Smooth muscle cell (in vitro differentiated cells): ENCODE results near the gene CFAP54. TPM values are rescaled to one million over a fixed set of nuclear protein-coding genes. Genes with fewer than 3 reads are reported as not detected.
A peak's percentile ranks its signal among the peaks of the same experiment; 100 is the strongest.

Source experiments
- DNase-seq: peaks from one replicate; lab custom pipeline; 2025; ENCODE audit not compliant: unreplicated experiment; lab: John Stamatoyannopoulos, UW
- H2AFZ ChIP-seq: fragments of 200-600 bp; sonication (generic); 2 replicates; pipeline ENCODE4 v1.6.0; 2016; ENCODE audit warnings: antibody characterized with exemption, low read depth, mild to moderate bottlenecking
- H3F3A ChIP-seq: fragments of 200-600 bp; sonication (generic); 2 replicates; pipeline ENCODE4 v1.6.0; 2017; ENCODE audit warnings: antibody characterized with exemption, low read depth
- H3K27ac ChIP-seq: fragments of 200-600 bp; sonication (generic); 2 replicates; pipeline ENCODE4 v1.5.1; 2016; ENCODE audit warnings: low read depth, mild to moderate bottlenecking
- H3K27me3 ChIP-seq: fragments of 200-600 bp; sonication (generic); 2 replicates; pipeline ENCODE4 v1.6.1; 2016; ENCODE audit warnings: low read depth, mild to moderate bottlenecking
- H3K36me3 ChIP-seq: fragments of 200-600 bp; sonication (generic); 2 replicates; pipeline ENCODE4 v1.5.1; 2016; ENCODE audit warnings: low read depth
- H3K4me1 ChIP-seq: fragments of 200-600 bp; sonication (generic); 2 replicates; pipeline ENCODE4 v1.5.1; 2016; ENCODE audit warnings: low read depth
- H3K4me2 ChIP-seq: fragments of 200-600 bp; sonication (generic); 2 replicates; pipeline ENCODE4 v1.6.0; 2016; ENCODE audit warnings: mild to moderate bottlenecking
- H3K4me3 ChIP-seq: fragments of 200-600 bp; sonication (generic); 2 replicates; pipeline ENCODE4 v1.5.1; 2016; ENCODE audit warnings: mild to moderate bottlenecking
- H3K79me2 ChIP-seq: fragments of 200-600 bp; sonication (generic); 2 replicates; pipeline ENCODE4 v1.6.0; 2016; ENCODE audit warnings: low read depth, mild to moderate bottlenecking
- H3K9ac ChIP-seq: fragments of 200-600 bp; sonication (generic); 2 replicates; pipeline ENCODE4 v1.6.0; 2016; ENCODE audit warnings: low read depth
- H3K9me3 ChIP-seq: fragments of 200-600 bp; sonication (generic); replicated peaks from 2 replicates; pipeline ENCODE4 v1.5.1; 2016; ENCODE audit warnings: low read depth
- H4K20me1 ChIP-seq: fragments of 200-600 bp; sonication (generic); 2 replicates; pipeline ENCODE4 v1.6.0; 2016; ENCODE audit warnings: low read depth
- WGBS: methylation state at CpG from one replicate; pipeline ENCODE4 v1.1.7; 2016; ENCODE audit warnings: low lambda C conversion rate; 5-methylcytosine and 5-hydroxymethylcytosine counted together
- polyA plus RNA-seq: library from polyadenylated mRNA; unstranded; fragments of >200 nt; fragmentation: Nextera tagmentation; extraction: Ambion mirVana; gene quantifications from 2 replicates; pipeline ENCODE4 v1.2.1, GENCODE V29; 2016
- total RNA-seq: library from RNA; depleted of rRNA; stranded (reverse); fragments of >200 nt; gene quantifications from 2 replicates; pipeline ENCODE4 v1.2.3, GENCODE V29; 2014
- TF ChIP-seq, protein P1 (sequence below): fragments of 200-600 bp; sonication (generic); IDR thresholded peaks from 2 replicates; pipeline ENCODE4 v1.5.1; 2017; ENCODE audit warnings: borderline replicate concordance, mild to moderate bottlenecking, antibody characterized with exemption; ENCODE audit not compliant: insufficient read depth, poor library complexity, severe bottlenecking

Gene CFAP54
- total and polyA plus RNA-seq, 2 experiments from 2014 or later, result 0.35 to 0.67 TPM

DNA sequence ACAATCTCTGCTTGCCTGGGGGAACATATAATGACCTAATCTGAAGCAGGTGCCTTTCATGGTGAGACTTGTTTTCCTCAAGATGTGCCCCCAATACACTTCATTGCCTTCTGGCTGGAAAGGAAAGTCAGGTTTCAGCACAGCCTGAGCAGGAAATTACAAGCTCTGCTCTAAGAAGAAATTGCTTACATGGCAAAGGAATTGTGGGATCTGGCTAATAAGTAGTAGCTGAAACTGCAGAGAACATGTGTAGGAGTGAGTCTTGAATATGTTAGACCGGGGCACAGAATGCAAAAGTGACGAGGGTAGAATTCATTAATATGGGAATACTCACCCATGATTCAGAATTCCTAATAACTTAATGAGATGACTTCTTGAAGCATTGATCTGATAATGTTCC is 6.3 kb upstream of the CFAP54 start:
- Histone ChIP-seq H3K9ac (no peak overlapping the region), H3K27ac (no peak overlapping the region), H2AFZ (no peak overlapping the region), H3K9me3 (no peaks in the 10 kb centered on the region), H4K20me1 (no peaks in the 10 kb centered on the region), H3K4me2 (no peak overlapping the region), H3K4me3 (no peak overlapping the region), H3K27me3 (no peaks in the 10 kb centered on the region), H3K36me3 (no peaks in the 10 kb centered on the region), H3K79me2 (no peaks in the 10 kb centered on the region), H3F3A (no peaks in the 10 kb centered on the region), H3K4me1 (no peaks in the 10 kb centered on the region)
- TF ChIP-seq, protein P1, sequence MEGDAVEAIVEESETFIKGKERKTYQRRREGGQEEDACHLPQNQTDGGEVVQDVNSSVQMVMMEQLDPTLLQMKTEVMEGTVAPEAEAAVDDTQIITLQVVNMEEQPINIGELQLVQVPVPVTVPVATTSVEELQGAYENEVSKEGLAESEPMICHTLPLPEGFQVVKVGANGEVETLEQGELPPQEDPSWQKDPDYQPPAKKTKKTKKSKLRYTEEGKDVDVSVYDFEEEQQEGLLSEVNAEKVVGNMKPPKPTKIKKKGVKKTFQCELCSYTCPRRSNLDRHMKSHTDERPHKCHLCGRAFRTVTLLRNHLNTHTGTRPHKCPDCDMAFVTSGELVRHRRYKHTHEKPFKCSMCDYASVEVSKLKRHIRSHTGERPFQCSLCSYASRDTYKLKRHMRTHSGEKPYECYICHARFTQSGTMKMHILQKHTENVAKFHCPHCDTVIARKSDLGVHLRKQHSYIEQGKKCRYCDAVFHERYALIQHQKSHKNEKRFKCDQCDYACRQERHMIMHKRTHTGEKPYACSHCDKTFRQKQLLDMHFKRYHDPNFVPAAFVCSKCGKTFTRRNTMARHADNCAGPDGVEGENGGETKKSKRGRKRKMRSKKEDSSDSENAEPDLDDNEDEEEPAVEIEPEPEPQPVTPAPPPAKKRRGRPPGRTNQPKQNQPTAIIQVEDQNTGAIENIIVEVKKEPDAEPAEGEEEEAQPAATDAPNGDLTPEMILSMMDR, result no peak
- 79% methylated on average over 2 of the region's 2 CpGs for WGBS
- no peak for DNase-seq

DNA sequence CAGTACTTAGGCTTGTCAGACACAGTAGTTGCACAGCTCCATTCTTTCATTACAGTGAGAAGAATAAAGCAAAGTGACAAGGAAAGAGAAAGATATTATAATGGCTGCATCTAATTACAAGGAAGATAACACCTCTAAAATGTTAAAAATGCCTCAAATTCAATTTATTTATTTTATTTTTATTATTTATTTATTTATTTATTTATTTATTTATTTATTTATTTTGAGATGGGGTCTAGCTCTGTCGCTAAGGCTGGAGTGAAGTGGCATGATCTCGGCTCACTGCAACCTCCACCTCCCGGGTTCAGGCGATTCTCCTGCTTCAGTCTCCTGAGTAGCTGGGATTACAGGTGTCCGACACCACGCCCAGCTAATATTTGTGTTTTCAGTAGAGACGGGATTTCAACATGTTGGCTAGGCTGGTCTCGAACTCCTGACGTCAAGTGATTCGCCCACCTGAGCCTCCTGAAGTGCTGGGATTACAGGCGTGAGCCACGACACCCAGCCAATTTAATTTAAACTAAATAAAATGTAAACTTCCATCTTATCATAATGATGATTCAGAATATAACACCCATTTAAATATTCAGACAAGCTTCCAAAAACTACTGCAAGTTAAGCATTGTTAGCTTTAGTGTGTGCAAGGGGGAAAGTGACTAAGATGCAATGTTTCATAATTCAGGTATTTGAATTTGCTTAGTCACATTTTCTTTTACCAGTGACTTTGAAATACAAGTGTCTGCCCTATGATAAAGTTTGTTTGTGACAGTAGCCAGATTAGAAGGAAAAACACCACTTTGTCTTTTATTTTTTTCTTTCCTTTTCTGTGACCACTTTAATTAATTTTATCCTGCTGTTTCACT is 2.4 kb upstream of the CFAP54 start:
- H3K9ac ChIP-seq, result peak overlapping the region; percentile 7

DNA sequence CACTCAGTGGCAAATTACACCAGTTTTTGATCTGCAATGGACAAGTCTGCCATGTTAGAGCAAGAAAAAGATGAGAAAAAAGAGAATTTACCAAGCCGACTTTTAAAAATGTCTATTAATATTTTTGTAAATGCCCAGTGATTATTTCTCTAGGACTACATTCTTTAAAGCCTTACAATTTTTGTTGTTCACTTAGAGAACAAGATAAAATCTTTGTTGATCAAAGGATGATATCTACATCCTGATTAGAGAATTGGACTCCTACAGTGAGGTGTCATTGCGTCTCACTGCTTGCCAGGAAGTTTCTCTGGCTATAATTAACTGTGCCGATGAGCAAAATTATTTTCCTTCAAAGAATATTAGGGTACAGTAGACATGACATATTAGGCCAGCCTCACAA is 1.7 kb upstream of the CFAP54 start:
- Histone ChIP-seq H3K79me2 (no peaks in the 10 kb centered on the region), H3K27ac (peak overlapping the region; percentile 70)
- WGBS, result 93% methylated on average over 3 of the region's 3 CpGs

More for the DNA sequence above, 2.4 kb upstream of the CFAP54 start:
- no peaks in the 10 kb centered on the region for H3K27me3 ChIP-seq
- H3K4me2 ChIP-seq, result no peak overlapping the region
- no peak overlapping the region for H3K4me3 ChIP-seq
- no peaks in the 10 kb centered on the region for H3K4me1 ChIP-seq
- H3K36me3 ChIP-seq, result no peaks in the 10 kb centered on the region
- H4K20me1 ChIP-seq, result no peaks in the 10 kb centered on the region
- TF ChIP-seq, protein P1, result no peak
- DNase-seq, result no peak
- H3F3A ChIP-seq, result no peaks in the 10 kb centered on the region
- no peaks in the 10 kb centered on the region for H3K79me2 ChIP-seq
- H3K27ac ChIP-seq, result peak overlapping the region; percentile 70
- 82% methylated on average over 12 of the region's 12 CpGs for WGBS
- H2AFZ ChIP-seq, result no peak overlapping the region
- no peaks in the 10 kb centered on the region for H3K9me3 ChIP-seq

More for the DNA sequence above, 1.7 kb upstream of the CFAP54 start:
- peak overlapping the region; percentile 7 for H3K9ac ChIP-seq
- H2AFZ ChIP-seq, result no peak overlapping the region
- H3K4me2 ChIP-seq, result no peak overlapping the region
- H3K4me1 ChIP-seq, result no peaks in the 10 kb centered on the region
- no peak overlapping the region for H3K4me3 ChIP-seq
- H3K9me3 ChIP-seq, result no peaks in the 10 kb centered on the region
- H3K36me3 ChIP-seq, result no peaks in the 10 kb centered on the region
- TF ChIP-seq, protein P1, result no peak
- no peaks in the 10 kb centered on the region for H4K20me1 ChIP-seq
- no peaks in the 10 kb centered on the region for H3K27me3 ChIP-seq
- no peak for DNase-seq
- H3F3A ChIP-seq, result no peaks in the 10 kb centered on the region
